ENCODE data around the gene PDSS2. TPM values are rescaled to one million over a fixed set of nuclear protein-coding genes. Genes with fewer than 3 reads are reported as not detected.

The PDSS2 gene
- total RNA-seq, 1 experiment from 2014 or later = 17.8 TPM

DNA sequence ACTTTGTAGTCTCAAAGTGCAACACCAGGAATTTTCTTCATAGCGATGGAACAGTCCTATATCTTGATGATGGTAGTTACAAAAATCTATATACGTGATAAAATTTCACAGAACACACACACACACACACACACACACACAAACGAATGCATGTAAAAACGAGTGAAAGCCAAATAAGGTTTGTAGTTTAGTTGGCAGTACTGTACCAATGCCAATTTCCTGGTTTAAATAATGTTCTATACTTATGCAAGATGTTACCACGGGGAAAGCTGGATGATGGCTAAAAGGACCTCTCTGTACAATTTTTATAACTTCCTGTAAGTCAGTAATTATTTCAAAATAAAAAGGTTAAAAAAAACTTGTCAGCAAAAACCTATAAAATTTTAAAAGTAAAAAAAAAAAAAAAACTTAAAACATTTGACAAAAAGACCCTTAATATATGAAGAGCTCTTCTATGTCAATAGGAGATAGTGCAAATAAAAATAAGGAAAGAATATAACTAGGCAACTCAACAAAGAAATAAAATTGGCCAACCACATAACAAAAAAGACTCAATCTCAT is 37.6 kb downstream of the PDSS2 start:
- no peaks in the 10 kb centered on the region for H3K9me2 ChIP-seq (ENCODE audit: insufficient read depth)
- peaks cover 10% of the 10 kb centered on the region; the same call in 1 of the 2 replicates for H3K9me3 ChIP-seq (ENCODE audit: insufficient read depth, low read depth)
- H3K27ac ChIP-seq = no peak overlapping the region
- H3K27me3 ChIP-seq (ENCODE audit: insufficient read depth, low read depth) = no peaks in the 10 kb centered on the region
- no peaks in the 10 kb centered on the region for H3K36me3 ChIP-seq (ENCODE audit: low read depth)
- H3K79me2 ChIP-seq (ENCODE audit: low read depth) = peaks cover 14% of the 10 kb centered on the region
- intact Hi-C loops (cut with micrococcal nuclease; ENCODE audit: unreplicated experiment) = no loop called here
- no peaks in the 10 kb centered on the region for H3F3A ChIP-seq (ENCODE audit: insufficient read depth, low read depth)
- POLR2A ChIA-PET (ENCODE audit: unreplicated experiment) = no interaction called here
- H2AFZ ChIP-seq = no peak overlapping the region
- H4K20me1 ChIP-seq (ENCODE audit: insufficient read depth) = no peaks in the 10 kb centered on the region
- CTCF ChIA-PET = interaction anchor here (0.7 kb wide), 1 partner anchor 295 kb away, joined by 4 read pairs; no protein-coding TSS in a partner anchor
- no peaks in the 10 kb centered on the region; the same call in 1 of the 2 replicates for H3K4me1 ChIP-seq (replicated peaks; ENCODE audit: insufficient read depth)
- no peak overlapping the region for H3K4me2 ChIP-seq
- TF ChIP-seq EZH2 (IDR thresholded peaks at IDR 0.05; ENCODE audit: low read depth) = no peak
- TF ChIP-seq, protein P1, sequence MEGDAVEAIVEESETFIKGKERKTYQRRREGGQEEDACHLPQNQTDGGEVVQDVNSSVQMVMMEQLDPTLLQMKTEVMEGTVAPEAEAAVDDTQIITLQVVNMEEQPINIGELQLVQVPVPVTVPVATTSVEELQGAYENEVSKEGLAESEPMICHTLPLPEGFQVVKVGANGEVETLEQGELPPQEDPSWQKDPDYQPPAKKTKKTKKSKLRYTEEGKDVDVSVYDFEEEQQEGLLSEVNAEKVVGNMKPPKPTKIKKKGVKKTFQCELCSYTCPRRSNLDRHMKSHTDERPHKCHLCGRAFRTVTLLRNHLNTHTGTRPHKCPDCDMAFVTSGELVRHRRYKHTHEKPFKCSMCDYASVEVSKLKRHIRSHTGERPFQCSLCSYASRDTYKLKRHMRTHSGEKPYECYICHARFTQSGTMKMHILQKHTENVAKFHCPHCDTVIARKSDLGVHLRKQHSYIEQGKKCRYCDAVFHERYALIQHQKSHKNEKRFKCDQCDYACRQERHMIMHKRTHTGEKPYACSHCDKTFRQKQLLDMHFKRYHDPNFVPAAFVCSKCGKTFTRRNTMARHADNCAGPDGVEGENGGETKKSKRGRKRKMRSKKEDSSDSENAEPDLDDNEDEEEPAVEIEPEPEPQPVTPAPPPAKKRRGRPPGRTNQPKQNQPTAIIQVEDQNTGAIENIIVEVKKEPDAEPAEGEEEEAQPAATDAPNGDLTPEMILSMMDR (conservative IDR thresholded peaks at IDR 0.05) = no peak
- no peak for DNase-seq
- no TSS peak for BruUV-seq (replicated peaks)
- H3K4me3 ChIP-seq = no peak overlapping the region

DNA sequence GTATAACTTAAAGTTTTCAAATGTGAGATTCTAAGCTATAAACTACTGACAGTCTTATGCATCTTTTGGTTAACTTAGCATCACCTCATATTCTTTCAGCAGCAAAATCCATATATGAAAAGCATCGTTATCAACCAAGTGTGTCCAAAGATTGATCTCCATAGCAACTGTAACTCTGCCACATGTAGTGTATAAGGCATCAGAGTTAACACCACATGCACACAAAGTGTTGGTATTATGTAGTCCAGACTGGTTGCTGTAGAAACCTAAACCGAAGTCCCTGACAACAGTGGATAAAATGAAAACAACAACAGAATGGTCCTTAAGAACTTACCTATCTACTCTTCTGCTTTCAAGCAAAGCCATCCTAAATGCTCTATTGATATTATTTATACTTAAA is 39.6 kb downstream of the PDSS2 start:
- CTCF ChIA-PET = no interaction called here
- no peak for DNase-seq
- H3K36me3 ChIP-seq (ENCODE audit: low read depth) = no peaks in the 10 kb centered on the region
- H3K4me3 ChIP-seq = no peak overlapping the region
- intact Hi-C loops (cut with micrococcal nuclease; ENCODE audit: unreplicated experiment) = no loop called here
- H3K27me3 ChIP-seq (ENCODE audit: insufficient read depth, low read depth) = no peaks in the 10 kb centered on the region
- no peaks in the 10 kb centered on the region for H3F3A ChIP-seq (ENCODE audit: insufficient read depth, low read depth)
- peaks cover 14% of the 10 kb centered on the region for H3K79me2 ChIP-seq (ENCODE audit: low read depth)
- no peaks in the 10 kb centered on the region for H3K9me3 ChIP-seq (ENCODE audit: insufficient read depth, low read depth)
- H3K4me2 ChIP-seq = no peak overlapping the region
- no peaks in the 10 kb centered on the region for H3K9me2 ChIP-seq (ENCODE audit: insufficient read depth)
- H2AFZ ChIP-seq = no peak overlapping the region
- H4K20me1 ChIP-seq (ENCODE audit: insufficient read depth) = no peaks in the 10 kb centered on the region
- BruUV-seq (replicated peaks) = no TSS peak
- TF ChIP-seq EZH2 (IDR thresholded peaks at IDR 0.05; ENCODE audit: low read depth) = no peak
- TF ChIP-seq, protein P1 (conservative IDR thresholded peaks at IDR 0.05) = no peak
- no peak overlapping the region for H3K27ac ChIP-seq
- POLR2A ChIA-PET (ENCODE audit: unreplicated experiment) = no interaction called here
- H3K4me1 ChIP-seq (replicated peaks; ENCODE audit: insufficient read depth) = no peaks in the 10 kb centered on the region; the same call in 1 of the 2 replicates

DNA sequence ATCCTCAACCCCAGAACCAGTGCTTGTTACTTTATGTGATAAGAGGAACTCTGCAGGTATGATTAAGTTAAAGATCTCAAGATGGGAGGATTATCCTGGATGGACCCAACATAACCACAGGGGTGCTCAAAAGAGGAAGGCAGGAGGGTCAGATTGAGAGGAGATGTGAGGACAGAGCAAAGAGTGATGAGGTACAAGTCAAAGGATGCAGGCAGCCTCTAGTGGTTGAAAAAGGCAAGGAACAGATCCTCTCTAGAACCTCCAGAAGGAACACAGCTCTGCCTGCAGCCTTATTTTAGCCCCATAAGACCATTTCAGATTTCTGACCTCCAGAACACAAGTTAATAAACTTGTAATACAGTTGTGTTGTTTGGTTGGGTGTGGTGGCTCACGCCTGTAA is 41.2 kb downstream of the PDSS2 start:
- Histone ChIP-seq H3K4me2 (no peak overlapping the region), H3K79me2 (ENCODE audit: low read depth) (peaks cover 14% of the 10 kb centered on the region), H3K27ac (no peak overlapping the region), H3K27me3 (ENCODE audit: insufficient read depth, low read depth) (no peaks in the 10 kb centered on the region), H4K20me1 (ENCODE audit: insufficient read depth) (no peaks in the 10 kb centered on the region), H3K9me2 (ENCODE audit: insufficient read depth) (no peaks in the 10 kb centered on the region), H3K36me3 (ENCODE audit: low read depth) (no peaks in the 10 kb centered on the region), H3K9me3 (ENCODE audit: insufficient read depth, low read depth) (no peaks in the 10 kb centered on the region), H3K4me1 (replicated peaks; ENCODE audit: insufficient read depth) (no peaks in the 10 kb centered on the region), H3K4me3 (no peak overlapping the region), H3F3A (ENCODE audit: insufficient read depth, low read depth) (no peaks in the 10 kb centered on the region), H2AFZ (no peak overlapping the region)
- intact Hi-C loops (cut with micrococcal nuclease; ENCODE audit: unreplicated experiment) = no loop called here
- CTCF ChIA-PET = no interaction called here
- TF ChIP-seq, protein P1 (conservative IDR thresholded peaks at IDR 0.05) = no peak; the same call in 1 of the 2 replicates
- TF ChIP-seq EZH2 (IDR thresholded peaks at IDR 0.05; ENCODE audit: low read depth) = no peak
- no TSS peak for BruUV-seq (replicated peaks)
- DNase-seq = no peak
- POLR2A ChIA-PET (ENCODE audit: unreplicated experiment) = no interaction called here
